Breast epithelium (tissue), 3 donors: ENCODE data around the gene DTX4.

ENCODE experiments used
- POLR2A ChIP-seq: fragments of 450-650 bp; IDR thresholded peaks from one replicate; pipeline ENCODE4 v1.6.1; 2016; ENCODE audit warnings: antibody characterized with exemption, mild to moderate bottlenecking, moderate library complexity
- POLR2AphosphoS5 ChIP-seq, 3 donors: sonication (generic); formaldehyde crosslinking; IDR thresholded peaks; one replicate each; pipeline ENCODE4 v1.6.1; 2017; ENCODE audit warnings: antibody characterized with exemption in 3 of 3
- TF ChIP-seq, protein P1 (sequence below), 3 donors: fragments of 450-650 bp; IDR thresholded peaks; one replicate each; pipeline ENCODE4 v1.5.1; 2016 to 2017; ENCODE audit warnings: antibody characterized with exemption in 3 of 3, mild to moderate bottlenecking in 3 of 3, moderate library complexity in 3 of 3

DNA sequence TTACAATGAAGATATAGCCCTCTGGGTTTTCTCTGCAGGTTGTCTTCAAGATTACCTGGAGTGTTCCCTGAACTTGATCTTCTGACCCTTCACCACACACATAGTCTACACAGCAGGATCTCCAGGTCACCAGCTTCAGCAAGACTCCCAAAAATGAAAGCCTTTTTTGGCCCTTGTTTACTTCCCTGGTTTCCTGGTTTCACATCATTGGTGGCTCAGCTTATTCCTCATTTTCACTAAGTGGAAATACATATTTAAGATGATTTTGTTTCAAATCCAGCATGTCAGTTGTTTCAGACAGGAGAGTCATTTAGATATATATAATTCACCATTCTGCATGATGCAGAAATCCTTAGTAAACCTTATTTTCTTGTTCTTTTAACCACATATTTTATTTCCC lies 82.4 kb downstream of the DTX4 start:
- TF ChIP-seq, protein P1, sequence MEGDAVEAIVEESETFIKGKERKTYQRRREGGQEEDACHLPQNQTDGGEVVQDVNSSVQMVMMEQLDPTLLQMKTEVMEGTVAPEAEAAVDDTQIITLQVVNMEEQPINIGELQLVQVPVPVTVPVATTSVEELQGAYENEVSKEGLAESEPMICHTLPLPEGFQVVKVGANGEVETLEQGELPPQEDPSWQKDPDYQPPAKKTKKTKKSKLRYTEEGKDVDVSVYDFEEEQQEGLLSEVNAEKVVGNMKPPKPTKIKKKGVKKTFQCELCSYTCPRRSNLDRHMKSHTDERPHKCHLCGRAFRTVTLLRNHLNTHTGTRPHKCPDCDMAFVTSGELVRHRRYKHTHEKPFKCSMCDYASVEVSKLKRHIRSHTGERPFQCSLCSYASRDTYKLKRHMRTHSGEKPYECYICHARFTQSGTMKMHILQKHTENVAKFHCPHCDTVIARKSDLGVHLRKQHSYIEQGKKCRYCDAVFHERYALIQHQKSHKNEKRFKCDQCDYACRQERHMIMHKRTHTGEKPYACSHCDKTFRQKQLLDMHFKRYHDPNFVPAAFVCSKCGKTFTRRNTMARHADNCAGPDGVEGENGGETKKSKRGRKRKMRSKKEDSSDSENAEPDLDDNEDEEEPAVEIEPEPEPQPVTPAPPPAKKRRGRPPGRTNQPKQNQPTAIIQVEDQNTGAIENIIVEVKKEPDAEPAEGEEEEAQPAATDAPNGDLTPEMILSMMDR (IDR thresholded peaks at IDR 0.05) = no peak
- TF ChIP-seq POLR2A (no peak), POLR2AphosphoS5 (IDR thresholded peaks at IDR 0.05) (no peak)
